Prostate gland (tissue), 2 donors: ENCODE measurements around the gene TMC3. TPM values are rescaled to one million over a fixed set of nuclear protein-coding genes. Genes with fewer than 3 reads are reported as not detected.

ENCODE experiments used
- DNase-seq: peaks from one replicate; pipeline ENCODE4 v3.0.0-alpha.2; 2019; ENCODE audit warnings: low spot score
- H3K27ac ChIP-seq, 2 donors: fragments of 200-600 bp; sonication (generic); 2 replicates each; pipeline ENCODE4 v1.5.1; 2017 to 2019
- H3K27me3 ChIP-seq: fragments of 200-600 bp; sonication (generic); replicated peaks from 2 replicates; pipeline ENCODE4 v1.5.1; 2019; ENCODE audit not compliant: insufficient read depth
- H3K36me3 ChIP-seq, 2 donors: fragments of 200-600 bp; sonication (generic); 1 replicate in 1 of 2; 2 replicates in 1 of 2; pipeline versions ENCODE4 v1.5.1 to v1.8.1; 2017 to 2019
- H3K4me1 ChIP-seq: fragments of 200-600 bp; sonication (generic); replicated peaks from 2 replicates; pipeline ENCODE4 v1.5.1; 2019
- H3K4me3 ChIP-seq, 2 donors: fragments of 200-600 bp; sonication (generic); 2 replicates each; pipeline ENCODE4 v1.5.1; 2017 to 2019
- H3K9me3 ChIP-seq: fragments of 200-600 bp; sonication (generic); 2 replicates; pipeline ENCODE4 v1.5.1; 2017
- POLR2A ChIP-seq: fragments of 450-650 bp; IDR thresholded peaks from one replicate; pipeline ENCODE4 v1.6.1; 2016; ENCODE audit warnings: antibody characterized with exemption, mild to moderate bottlenecking
- POLR2AphosphoS5 ChIP-seq: sonication (generic); formaldehyde crosslinking; IDR thresholded peaks from one replicate; pipeline ENCODE4 v1.6.1; 2017; ENCODE audit warnings: antibody characterized with exemption
- WGBS: methylation state at CpG from one replicate; pipeline ENCODE4 v1.1.5; 2018; 5-methylcytosine and 5-hydroxymethylcytosine counted together
- intact Hi-C: fragments of 100-400 bp; cut with DNase I; formaldehyde crosslinking; loops from one replicate; pipeline ENCODE4 v1.14.2; 2022
- total RNA-seq, 2 donors: library from RNA; depleted of rRNA; stranded (reverse); fragments of >200 nt; gene quantifications; one replicate each; pipeline ENCODE4 v1.1.0, GENCODE V29; 2016
- TF ChIP-seq, protein P1 (sequence below), 4 experiments: fragments of 200-600 bp in 2 of 4; fragments of 450-650 bp in 2 of 4; sonication (generic) in 2 of 4; IDR thresholded peaks; 1 replicate in 3 of 4; 2 replicates in 1 of 4; pipeline ENCODE4 v1.5.1; 2016 to 2019; ENCODE audit warnings: antibody characterized with exemption in 4 of 4, mild to moderate bottlenecking in 2 of 4, moderate library complexity in 2 of 4

The TMC3 gene
- total RNA-seq, 2 donors from 2014 or later, result 0.14 to 0.23 TPM

DNA sequence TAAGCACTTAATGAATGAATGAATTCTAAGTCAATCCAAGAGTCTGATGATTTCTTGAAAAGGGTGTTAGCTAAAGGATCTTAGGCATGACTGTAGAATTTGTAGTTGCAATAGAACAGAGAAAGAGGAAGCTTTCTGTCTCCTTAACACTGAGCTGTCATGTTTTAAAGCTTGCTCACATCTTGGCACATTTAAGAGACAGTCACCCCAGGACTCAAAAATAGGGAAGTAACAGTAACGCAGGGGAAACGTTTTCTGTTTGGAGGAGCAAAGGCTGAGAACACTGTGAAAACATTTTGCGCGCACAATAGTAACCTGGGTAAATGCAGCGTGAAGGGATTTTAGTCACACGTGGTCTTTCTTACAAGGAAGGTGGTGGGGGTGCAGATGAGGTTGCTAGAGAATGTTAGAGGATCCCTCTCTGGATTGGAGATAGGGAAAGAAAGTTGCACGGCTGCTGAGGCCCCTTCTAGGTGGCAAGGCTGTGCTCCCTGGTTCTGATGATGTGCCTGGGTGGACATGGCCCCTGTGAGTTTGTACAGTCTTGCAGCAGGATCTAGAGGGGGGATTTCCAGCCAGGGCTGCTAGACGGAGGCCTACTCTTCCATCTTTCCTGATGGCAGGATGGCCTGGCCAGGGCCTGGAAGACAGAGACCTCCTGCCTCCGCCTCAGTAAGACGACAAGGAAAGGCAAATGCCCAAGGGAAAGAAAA is 62.1 kb downstream of the TMC3 start:
- Histone ChIP-seq H3K4me1 (no peaks in the 10 kb centered on the region), H3K9me3 (no peaks in the 10 kb centered on the region), H3K27me3 (no peaks in the 10 kb centered on the region), H3K27ac (no peak overlapping the region), H3K4me3 (no peak overlapping the region), H3K36me3 (no peaks in the 10 kb centered on the region)
- WGBS, result 81% methylated on average over 10 of the region's 10 CpGs
- TF ChIP-seq, protein P1, sequence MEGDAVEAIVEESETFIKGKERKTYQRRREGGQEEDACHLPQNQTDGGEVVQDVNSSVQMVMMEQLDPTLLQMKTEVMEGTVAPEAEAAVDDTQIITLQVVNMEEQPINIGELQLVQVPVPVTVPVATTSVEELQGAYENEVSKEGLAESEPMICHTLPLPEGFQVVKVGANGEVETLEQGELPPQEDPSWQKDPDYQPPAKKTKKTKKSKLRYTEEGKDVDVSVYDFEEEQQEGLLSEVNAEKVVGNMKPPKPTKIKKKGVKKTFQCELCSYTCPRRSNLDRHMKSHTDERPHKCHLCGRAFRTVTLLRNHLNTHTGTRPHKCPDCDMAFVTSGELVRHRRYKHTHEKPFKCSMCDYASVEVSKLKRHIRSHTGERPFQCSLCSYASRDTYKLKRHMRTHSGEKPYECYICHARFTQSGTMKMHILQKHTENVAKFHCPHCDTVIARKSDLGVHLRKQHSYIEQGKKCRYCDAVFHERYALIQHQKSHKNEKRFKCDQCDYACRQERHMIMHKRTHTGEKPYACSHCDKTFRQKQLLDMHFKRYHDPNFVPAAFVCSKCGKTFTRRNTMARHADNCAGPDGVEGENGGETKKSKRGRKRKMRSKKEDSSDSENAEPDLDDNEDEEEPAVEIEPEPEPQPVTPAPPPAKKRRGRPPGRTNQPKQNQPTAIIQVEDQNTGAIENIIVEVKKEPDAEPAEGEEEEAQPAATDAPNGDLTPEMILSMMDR (IDR thresholded peaks at IDR 0.05), result no peak
- TF ChIP-seq POLR2AphosphoS5 (no peak), POLR2A (no peak)
- intact Hi-C loops, result loop anchor here (5.0 to 10.0 kb wide), 2 partner anchors 35 to 733 kb away; partner anchors contain the start of gene MEX3B
- DNase-seq, result no peak

DNA sequence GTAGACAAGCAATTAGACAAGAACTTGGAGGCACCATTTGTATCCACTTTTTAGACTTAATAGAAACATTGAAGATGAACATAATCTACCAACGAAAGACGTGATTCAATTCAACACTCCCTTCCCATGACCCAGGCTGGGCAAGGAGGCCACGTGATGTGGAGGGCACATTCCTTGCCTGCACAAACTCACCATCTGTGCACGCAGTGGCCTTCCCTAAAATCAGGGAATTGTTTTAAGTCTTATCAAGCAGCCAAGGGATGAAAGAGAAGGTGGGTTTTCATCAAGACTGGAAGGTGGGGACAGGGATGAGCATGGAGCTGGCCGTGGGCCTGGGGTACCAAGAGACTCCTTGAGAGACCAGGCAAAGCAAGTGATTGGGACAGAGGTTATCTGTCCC is 63.5 kb downstream of the TMC3 start:
- intact Hi-C loops, result loop anchor here (5.0 to 10.0 kb wide), 2 partner anchors 33 to 734 kb away; partner anchors contain the start of gene MEX3B
- H3K4me1 ChIP-seq, result no peaks in the 10 kb centered on the region
- no peak for DNase-seq
- H3K4me3 ChIP-seq, result no peak overlapping the region
- TF ChIP-seq POLR2AphosphoS5, result no peak
- TF ChIP-seq, protein P1 (IDR thresholded peaks at IDR 0.05), result no peak
- no peak for TF ChIP-seq POLR2A
- 97% methylated on average over 5 of the region's 5 CpGs for WGBS
- no peaks in the 10 kb centered on the region for H3K9me3 ChIP-seq
- H3K36me3 ChIP-seq, result no peaks in the 10 kb centered on the region
- no peak overlapping the region for H3K27ac ChIP-seq
- no peaks in the 10 kb centered on the region for H3K27me3 ChIP-seq

DNA sequence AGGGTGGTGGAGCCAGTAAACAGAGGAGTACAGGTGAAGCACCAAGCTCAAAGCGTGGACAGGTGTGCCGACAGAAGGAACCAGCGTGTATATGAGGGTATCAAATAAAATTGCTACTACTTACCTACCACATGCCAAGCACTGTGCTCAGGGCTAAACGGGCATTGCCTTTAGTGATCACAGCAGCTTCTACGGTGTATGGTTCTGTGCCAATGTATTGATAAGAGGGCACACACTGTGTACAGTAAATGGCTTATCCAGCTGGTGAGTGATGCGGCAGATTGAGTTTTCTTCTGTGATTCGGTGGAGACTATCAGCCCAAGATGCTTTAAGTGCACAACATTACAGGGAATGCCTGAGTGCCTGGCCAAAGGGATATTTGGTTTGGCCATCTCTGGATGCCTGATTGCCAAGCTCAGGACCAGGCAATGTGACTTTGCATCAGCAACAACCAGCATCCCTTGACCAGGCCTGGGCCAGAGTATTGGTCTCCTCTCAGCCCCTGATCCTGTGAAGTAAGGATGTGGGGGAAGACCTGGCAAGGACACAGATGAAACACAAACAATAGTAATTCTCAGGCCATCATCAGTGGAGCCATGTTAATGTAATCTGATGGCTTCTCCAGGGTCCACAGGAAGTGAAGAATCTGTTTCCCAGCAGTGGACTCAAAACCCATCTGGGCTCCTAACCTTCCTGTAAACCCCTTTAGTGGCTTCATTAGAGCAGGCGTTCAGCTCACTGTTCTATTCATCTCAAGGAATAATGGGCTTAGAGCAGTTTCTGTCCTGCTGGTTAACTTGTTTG is 64.2 kb downstream of the TMC3 start:
- Histone ChIP-seq H3K4me3 (no peak overlapping the region), H3K36me3 (no peaks in the 10 kb centered on the region), H3K9me3 (no peaks in the 10 kb centered on the region), H3K27me3 (no peaks in the 10 kb centered on the region), H3K4me1 (no peaks in the 10 kb centered on the region), H3K27ac (no peak overlapping the region)
- TF ChIP-seq POLR2AphosphoS5, result no peak
- no peak for TF ChIP-seq POLR2A
- TF ChIP-seq, protein P1 (IDR thresholded peaks at IDR 0.05), result no peak
- WGBS, result 96% methylated on average over 8 of the region's 8 CpGs
- DNase-seq, result no peak
- intact Hi-C loops, result loop anchor here (5.0 to 10.0 kb wide), 2 partner anchors 33 to 735 kb away; partner anchors contain the start of gene MEX3B

DNA sequence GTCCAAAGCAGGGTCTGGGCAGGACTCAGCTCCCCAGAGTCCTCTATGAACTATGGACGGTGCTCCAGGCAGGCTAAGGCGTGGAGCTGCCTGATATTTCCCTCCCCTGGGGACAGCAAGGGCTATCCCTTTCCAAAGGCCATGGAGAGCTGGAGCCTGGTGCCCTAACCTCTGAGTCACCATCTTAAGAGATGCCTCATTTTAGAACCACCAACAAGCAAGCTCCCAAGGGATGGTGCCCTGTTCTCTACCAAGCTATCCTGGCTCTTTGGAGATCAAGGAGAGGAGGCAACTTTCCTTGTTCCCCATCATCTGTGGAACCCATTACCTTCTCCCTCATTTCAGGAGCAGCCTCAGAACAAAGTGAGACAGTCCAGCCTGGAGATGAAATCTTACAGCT is 65.8 kb downstream of the TMC3 start:
- DNase-seq, result no peak
- Histone ChIP-seq H3K4me3 (no peak overlapping the region), H3K36me3 (no peaks in the 10 kb centered on the region), H3K9me3 (no peaks in the 10 kb centered on the region), H3K27me3 (no peaks in the 10 kb centered on the region), H3K27ac (no peak overlapping the region), H3K4me1 (peaks cover 3% of the 10 kb centered on the region)
- WGBS, result 100% methylated on average over 1 of the region's 2 CpGs
- intact Hi-C loops, result no loop called here
- TF ChIP-seq POLR2AphosphoS5 (no peak), POLR2A (no peak)
- TF ChIP-seq, protein P1 (IDR thresholded peaks at IDR 0.05), result no peak
